Activated T-cell treated with anti-CD3 and anti-CD28 coated beads for 1 hour (primary cell): ENCODE measurements around the gene ATP1A2.
"Not testable (repeated sequence)": the region's sequence is repeated elsewhere in the genome, so short reads cannot be mapped to it uniquely, and the experiment has no call there.

Experiments used
- DNase-seq: peaks from one replicate; pipeline ENCODE4 v3.0.0-alpha.2; 2020; ENCODE audit warnings: low read depth

ATP1A2 gene

GRCh38 chr1:160124705-160125478 is 9.3 kb downstream of the ATP1A2 start:
- no peak for DNase-seq

GRCh38 chr1:160125746-160126145 is 10.2 kb downstream of the ATP1A2 start:
- DNase-seq, result no peak

DNA sequence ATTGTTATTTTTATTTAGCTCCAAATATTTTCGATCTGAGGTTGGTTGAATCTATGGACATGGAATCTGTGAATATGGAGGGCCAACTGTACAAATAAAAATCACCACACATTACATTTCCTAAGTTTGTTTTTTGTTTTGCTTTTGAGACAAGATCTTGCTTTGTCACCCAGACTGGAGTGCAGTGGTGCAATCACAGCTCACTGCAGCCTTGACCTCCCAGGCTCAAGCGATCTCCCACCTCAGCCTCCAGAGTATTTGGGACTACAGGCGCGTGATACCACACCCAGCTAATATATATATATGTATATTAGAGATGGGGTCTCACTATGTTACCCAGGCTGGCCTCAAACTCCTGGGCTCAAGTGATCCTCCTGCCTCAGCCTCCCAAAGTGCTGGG is 10.8 kb downstream of the ATP1A2 start:
- not testable (repeated sequence) for DNase-seq

DNA sequence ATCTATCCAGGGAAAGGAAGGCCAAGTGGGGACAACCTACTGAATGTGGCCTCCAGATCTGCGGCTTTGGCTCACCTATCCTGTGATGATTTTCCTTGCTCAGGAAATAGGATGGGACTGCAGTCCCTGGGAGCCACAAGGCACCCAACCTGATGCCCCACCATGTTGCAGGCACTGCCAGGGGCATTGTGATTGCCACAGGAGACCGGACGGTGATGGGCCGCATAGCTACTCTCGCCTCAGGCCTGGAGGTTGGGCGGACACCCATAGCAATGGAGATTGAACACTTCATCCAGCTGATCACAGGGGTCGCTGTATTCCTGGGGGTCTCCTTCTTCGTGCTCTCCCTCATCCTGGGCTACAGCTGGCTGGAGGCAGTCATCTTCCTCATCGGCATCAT is 11.8 kb downstream of the ATP1A2 start:
- DNase-seq, result no peak

DNA sequence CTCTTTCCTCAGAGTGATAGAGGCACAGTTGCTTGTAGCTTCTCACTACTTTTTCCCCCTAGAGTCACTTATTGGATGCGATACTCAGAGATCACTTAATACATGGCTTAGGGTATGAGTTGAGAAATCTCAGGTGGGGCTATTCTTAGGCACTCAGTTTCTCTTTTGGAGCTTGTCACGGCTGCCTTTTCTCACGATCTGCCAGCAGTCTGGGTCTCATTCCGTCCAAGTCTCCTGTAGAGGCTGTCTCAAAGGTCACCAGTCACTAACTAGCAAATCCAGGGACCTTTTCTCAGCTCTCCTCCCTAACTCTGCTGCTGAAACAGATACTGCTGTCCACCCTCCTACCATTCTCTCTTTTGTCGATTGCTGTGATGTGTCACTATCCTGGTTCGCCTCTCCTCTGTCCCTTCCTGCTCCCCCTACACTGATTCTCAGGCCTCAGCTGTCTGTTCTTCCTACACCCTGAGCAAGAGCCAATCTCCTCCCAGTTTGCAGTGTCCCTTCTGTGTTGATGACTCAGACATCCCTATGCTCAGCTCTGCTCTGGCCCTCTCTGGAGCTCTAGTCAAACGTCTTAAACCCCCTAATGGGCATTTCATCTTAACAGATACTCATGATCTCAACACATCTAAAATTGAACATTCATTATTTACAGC is 12.4 kb downstream of the ATP1A2 start:
- DNase-seq, result no peak

DNA sequence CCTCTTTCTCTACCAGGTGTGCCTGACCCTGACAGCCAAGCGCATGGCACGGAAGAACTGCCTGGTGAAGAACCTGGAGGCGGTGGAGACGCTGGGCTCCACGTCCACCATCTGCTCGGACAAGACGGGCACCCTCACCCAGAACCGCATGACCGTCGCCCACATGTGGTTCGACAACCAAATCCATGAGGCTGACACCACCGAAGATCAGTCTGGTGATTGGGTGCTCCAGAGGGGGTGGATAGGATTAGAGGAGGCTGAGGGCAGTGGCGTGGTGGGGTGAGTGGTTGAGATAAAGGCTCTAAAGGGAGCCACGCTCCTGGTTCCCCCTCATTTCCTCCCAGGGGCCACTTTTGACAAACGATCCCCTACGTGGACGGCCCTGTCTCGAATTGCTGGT is 13.1 kb downstream of the ATP1A2 start:
- no peak for DNase-seq

DNA sequence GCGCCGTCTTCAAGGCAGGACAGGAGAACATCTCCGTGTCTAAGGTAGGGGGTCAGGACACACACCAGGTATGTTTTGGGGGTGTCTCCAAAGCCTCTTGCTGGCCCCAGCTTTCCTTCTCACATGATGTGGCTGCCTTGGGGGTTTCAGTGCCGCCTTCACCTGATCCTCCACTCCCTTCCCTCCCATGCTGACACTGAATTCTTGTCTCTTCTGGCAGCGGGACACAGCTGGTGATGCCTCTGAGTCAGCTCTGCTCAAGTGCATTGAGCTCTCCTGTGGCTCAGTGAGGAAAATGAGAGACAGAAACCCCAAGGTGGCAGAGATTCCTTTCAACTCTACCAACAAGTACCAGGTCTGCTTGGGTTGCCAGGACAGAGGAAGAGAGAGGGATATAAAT is 13.5 kb downstream of the ATP1A2 start:
- DNase-seq, result no peak

DNA sequence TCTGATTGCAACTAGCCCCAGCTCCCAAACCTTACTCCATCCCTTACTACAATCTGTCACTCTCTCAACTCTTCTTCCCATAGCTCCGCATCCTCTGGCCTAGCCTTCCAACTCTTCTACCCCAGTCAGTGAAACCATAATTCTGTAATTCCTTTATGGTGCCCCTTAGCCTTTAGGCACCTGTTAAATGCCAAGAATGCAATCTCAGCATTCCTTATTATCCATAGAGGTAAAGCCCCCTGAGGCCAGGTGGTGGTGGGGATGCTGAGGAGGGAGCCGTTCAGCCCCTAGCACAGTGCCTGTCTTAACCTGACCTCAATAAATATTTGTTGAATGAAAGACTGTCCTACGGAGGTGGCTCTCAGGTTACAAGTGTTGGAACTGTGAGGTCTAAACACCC is 14.0 kb downstream of the ATP1A2 start:
- DNase-seq, result no peak

- no peak for DNase-seq
Measured at GRCh38 chr1:160129966-160130365, 14.4 kb downstream of the ATP1A2 start.

DNA sequence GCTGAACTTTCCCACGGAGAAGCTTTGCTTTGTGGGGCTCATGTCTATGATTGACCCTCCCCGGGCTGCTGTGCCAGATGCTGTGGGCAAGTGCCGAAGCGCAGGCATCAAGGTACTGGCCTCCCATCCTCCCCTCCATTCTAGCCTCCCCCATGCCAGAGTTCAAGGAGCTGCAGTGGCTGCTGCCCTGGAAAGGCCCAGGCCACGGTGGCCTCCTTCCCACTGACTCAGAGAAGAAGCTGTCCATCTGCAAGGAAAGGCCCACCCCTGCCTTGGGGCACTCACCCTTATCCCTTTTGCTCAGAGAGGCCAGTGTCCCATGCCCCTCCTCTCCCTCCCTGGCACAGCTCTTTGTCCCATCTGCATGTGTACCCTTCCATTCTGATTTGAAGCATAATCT is 14.9 kb downstream of the ATP1A2 start:
- no peak for DNase-seq

GRCh38 chr1:160130939-160131338 is 15.4 kb downstream of the ATP1A2 start:
- no peak for DNase-seq

GRCh38 chr1:160131803-160132565 is 16.4 kb downstream of the ATP1A2 start:
- no peak for DNase-seq

GRCh38 chr1:160133990-160134770 is 18.6 kb downstream of the ATP1A2 start:
- DNase-seq, result no peak

GRCh38 chr1:160134791-160135572 is 19.4 kb downstream of the ATP1A2 start:
- DNase-seq, result no peak

DNA sequence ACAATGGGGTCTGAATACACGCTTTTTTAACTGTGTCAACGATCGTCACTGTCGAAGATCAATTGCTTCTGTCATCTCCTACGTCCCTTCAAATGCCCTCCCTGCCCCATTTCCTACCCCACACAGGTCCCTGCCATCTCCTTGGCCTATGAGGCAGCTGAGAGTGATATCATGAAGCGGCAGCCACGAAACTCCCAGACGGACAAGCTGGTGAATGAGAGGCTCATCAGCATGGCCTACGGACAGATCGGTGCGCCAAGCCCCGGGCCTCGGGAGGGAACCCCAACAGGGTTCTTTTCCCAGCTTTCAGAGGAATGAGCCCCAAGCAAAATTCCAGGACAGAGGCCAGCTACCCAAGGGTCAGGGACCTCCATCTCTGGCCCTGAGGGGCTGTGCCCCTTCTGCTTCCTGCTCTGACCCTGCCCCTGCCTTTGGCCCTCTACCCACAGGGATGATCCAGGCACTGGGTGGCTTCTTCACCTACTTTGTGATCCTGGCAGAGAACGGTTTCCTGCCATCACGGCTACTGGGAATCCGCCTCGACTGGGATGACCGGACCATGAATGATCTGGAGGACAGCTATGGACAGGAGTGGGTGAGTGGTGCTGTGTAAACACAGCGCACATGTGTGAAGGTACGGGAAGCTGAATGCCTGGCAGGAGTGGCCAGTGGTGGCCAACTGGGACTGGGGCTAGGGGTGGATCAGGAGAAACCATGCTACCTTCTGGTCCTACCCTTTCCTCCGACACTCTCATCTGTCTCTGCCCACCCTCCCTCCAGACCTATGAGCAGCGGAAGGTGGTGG is 20.8 kb downstream of the ATP1A2 start:
- no peak for DNase-seq

GRCh38 chr1:160136926-160137200 is 21.3 kb downstream of the ATP1A2 start:
- DNase-seq, result no peak

- no peak for DNase-seq
Measured at GRCh38 chr1:160137216-160137862, 21.8 kb downstream of the ATP1A2 start.

DNA sequence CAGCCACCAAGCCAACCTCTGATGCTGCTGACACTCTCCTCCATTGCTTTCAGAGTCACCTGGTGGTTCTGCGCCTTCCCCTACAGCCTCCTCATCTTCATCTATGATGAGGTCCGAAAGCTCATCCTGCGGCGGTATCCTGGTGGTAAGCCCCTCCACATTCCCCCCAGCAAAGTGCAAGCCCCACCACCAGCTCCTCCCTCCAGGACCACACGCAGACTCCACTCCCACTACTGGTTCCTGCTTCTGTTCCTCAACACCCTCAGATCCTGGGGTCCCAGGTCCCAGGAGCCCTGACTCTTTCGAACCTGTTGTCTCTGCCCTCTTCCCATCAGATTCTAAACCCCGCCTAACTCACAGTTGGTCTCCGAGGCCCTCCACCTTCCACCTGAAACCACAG is 24.3 kb downstream of the ATP1A2 start:
- DNase-seq, result no peak

DNA sequence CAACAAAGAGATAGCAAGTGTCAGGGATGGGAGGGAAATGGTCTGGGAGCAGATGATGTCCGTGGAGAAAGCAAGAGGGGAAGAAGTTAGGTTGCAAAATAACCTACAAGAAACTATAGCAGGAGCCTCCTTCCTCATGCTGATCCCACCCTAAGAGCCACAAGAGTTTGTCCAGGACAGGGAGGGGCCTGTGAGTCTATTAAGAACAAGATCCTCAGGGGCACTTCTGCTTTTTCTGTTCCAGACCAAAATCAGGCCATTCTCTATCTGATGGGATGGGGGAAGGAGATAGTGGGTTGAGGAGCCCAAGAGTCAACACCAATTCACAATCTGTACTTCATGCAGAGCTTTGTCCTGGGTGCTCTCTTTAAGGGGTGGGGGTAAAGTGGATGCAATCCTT is 28.1 kb downstream of the ATP1A2 start:
- DNase-seq, result no peak

- DNase-seq, result no peak
Measured at GRCh38 chr1:160144921-160145320, 29.4 kb downstream of the ATP1A2 start.
